HG03571 (cell line): ENCODE data around the gene CTDSP2.
"Not testable (repeated sequence)": the region's sequence is repeated elsewhere in the genome, so short reads cannot be mapped to it uniquely, and the experiment has no call there.

ENCODE experiments used
- ATAC-seq: cut with Tn5 transposase; IDR thresholded peaks from one replicate; pipeline ENCODE4 v1.9.1; 2021; ENCODE audit not compliant: unreplicated experiment

Gene CTDSP2

DNA sequence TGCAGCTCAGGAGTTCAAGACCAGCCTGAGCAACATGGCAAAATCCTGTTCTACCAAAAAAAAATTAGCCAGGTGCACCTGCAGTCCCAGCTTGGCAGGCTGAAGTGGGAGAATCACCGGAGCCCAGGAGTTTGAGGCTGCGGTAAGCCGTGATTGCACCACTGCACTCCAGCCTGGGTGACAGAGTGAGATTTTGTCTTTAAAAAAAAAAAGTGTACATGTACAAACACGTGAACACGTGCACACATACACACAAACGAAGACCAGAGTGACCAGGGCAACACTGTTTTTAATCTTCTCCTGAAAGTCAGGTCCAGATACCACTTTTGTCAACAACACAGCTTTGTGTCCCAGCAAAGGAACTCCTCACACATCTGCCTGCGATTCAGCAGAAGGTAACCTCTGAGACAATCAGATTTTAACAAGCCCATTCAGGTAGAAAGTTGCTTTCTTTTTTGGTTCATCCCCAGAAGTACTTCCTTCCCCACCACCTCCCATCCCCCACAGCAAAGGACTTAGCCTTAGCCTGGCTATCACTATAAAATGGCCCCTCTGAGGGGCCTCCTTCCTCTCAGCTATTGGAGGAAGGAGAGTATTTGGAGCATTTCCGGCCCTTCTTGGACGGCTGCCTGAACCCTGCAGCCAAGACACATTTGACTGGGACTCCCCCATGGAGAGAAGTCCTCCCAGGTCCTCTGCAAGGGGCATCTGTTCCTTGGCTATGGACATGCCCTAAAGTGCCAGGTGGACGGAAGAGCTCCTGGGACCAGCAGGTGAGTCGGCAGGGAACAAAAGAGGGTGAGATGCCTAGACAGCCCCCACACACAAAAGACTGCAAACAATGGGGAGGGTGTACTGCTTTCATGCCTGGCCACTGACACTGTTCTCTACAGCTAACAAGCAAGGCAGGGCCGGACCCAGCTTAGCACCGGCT lies 9.8 kb downstream of the CTDSP2 start:
- ATAC-seq = peak; percentile 56

DNA sequence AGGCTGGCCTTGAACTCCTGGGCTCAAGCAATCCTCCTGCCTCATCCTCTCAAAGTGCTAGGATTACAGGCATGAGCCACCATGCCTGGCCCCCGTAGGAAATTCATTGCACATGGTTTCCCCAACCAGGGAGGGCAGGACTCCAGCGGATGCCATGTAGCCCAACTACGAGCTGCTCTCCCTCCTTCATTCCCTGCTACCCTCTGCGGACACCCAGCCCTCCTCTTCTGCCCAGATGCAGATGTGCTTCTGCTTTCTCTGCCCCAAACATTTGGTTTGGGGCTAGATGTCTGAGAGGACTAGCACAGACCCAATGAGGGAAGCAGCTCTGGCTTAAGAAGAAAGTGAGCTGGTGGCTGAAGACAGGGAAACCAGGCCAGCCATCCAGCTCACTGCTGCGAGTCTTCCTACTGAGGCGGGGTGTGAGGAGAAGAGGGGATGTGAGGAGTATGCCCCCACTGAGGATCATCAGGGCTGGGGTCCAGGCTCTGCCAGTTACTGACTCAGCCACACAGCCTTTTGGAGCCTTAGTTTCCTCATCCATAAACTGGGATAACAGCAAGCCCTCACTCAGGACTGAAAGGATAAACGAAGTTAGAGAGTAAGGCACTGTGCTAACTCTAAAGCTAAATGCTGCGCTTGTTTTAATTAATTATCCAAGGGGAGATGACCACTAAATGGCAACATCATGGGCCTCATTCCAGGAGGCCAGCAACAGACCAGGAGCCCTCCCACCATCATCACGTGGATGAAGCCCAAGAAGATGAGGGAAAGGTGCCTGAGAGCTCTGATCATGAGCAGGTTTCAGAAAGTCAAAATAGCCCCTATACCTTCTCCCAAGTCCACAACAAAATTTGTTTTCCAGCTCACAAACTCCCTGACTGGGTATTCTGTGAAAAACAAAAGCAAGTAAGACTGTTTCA lies 10.9 kb downstream of the CTDSP2 start:
- ATAC-seq = no peak

DNA sequence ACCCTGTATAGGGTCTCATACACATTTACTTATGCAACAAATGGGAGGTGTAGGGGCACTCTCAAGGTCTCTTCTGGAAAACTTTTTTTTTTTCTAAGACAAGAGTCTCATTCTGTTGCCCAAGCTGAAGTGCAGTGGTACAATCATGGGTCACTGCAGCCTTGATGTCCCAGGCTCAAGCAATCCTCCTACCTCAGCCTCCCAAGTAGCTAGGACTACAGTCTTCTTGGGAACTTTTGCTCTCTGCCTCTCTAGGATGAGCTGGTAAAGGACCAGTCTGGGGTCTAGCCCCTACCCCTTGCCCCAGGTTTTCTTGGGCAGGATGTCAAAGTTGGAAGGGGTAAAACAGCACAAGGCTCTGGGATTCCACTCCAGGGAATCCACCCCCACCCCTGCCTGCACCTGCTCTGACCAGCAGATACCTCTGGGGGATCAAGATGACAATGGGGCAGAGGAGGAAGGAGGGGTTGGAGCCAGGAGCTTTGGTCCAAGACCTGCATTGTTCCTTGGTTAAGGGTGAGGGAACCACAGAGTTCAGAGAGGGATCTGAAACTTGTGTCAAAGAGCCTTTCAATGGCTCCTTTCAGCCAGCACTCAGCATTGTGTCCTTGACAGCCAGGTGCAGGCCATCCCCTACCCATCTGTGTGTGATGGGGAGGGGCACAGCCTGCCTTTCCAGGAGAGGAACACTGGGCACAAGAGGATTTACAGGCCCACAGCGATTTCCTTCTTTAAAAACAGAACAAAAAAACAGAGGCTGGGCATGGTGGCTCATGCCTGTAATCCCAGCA lies 12.2 kb downstream of the CTDSP2 start:
- ATAC-seq = no peak

DNA sequence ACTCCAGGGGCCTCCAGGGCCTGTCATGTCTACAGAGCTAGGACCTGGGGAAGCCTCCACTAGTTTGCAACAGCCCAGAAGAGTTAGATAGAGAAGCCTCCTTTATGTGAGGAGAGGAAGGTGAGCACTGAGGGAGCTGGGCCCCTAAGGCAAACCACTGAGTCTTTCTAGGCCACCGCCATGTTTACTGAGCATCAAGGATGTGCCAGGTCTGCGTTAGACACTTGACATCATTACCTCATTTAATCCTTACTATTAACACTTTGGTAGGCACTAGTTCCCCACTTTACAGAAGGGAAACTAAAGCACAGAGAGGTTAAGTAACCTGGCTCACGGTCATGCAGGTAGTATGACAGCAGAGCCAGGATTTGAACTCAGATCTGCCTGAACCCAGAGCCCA lies 12.9 kb downstream of the CTDSP2 start:
- no peak for ATAC-seq

DNA sequence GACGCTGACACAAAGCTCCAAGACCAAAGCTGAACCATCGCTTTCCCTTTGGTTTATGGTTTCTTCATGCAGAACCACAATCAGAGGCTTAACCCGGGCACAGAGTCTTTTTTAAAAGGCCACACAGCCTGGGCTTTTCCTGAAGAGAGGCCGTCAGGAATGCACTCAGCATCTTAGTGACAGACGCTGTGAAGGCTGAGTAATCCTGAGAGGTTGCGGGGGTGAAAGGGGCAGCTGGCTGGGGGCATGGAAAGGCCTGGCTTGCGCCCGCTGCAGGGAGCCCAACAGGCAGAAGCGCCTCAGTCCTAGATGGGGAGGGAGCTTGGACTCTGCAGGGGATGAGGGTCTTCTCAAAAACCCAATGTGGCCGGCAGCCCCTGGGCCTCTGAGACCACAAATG lies 13.6 kb downstream of the CTDSP2 start:
- ATAC-seq = no peak

DNA sequence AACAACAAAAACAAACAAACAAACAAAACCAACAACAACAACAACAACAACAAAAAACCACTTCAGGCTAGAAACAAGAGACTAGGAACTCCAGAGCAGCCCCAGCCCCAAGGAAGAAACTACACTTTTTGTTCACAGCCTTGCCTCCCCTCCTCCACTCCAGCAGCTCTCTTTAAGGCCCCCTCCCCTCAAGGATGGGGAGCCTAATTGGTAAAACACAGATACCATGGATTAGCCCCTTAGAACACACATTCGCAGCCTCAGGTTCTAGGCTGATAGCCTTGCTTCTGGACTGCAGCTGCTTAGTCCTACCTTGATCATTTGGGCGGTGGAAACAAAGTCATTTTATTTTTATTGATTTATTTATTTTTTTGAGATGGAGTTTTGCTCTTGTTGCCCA lies 16.1 kb downstream of the CTDSP2 start:
- no peak for ATAC-seq

DNA sequence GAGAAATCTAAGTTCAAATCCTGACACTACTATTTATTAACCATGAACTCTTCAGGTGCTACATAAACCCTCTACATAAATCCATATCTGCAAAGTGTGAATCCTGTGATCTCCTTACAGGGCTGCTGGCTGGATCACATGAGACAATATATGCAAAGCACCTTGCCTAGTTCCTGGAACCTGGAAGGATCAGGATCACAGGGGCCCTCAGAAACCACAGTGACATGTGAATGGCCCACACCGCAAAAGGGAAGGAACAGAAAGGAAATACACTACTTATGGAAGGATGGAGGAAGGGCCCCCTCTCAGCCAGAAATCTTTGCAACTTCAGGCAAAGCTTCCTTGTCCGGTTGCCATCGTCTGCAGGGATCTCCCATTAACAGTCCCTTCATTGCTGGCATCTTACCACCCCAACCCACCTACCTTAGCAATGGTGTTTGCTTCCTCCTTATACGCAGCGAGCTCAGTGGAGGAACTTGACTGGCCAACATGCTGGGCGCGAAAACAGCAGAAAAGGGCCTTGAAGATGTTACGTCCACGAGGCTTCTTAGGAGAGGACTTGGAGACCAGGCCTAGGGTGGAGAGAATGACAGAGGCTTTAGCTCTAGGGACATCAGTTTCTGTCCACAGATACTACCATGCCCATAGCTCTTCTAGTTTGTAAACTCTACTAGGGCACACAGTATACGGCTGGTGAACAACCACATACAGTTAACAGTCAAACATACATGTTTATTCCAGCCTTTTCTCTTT lies 17.3 kb downstream of the CTDSP2 start:
- ATAC-seq = no peak

DNA sequence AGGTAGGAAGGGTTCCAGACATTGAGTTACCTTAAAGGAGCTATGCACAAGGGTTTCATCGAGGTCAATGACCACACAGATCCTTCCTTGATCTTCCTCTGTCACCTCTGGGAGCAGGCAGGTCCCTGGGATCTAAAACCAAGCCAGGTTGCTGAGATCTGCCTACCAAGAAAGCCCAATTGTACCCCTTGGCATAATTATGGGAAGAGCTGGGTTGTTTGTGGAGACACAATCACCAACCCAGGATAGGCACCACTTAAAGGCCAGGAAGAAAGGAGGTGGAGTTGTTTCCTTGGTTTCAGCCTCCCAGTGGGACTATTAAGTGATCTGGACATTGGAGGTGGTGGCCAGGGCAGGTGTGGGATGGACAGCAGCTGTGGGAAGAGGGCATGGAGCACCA lies 19.6 kb downstream of the CTDSP2 start:
- no peak for ATAC-seq

DNA sequence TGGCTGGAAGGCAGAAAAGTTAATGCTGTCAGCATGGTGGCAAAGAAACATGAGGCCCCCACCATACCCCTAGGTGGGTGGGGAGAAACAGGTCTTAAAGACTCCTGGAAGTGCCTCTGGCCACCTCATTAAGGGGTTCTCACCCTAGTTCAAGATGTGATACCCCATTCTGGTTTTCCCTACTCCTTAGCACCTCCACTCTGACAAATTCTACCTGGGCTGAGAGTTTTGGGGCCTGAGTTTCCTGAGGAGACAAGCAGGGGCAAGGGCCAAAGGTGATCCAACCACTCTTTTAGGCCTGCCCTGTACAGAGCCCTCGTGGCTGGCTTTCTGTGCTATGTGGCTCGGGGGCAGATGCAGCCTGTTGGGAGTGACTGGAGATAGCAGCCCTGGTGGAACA lies 20.1 kb downstream of the CTDSP2 start:
- no peak for ATAC-seq

DNA sequence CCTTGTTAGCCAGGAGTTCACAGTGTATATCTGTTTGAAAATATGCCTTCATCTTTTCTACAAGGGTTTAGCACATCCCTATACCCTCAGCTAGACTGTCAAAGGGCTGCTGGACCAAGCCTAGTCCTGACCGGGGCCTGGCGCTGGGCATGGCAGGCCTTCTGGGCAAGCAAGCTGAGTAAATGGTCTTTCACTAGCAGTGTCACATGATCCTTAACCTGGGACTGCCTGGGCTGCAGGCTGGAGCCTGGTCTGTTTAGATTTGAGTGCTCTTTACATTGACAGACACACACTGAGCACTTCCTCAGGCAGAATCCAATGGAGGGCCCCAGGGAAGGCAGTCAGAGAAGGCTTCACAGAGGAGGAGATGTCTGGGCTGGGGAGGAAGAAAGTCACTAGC lies 21.1 kb downstream of the CTDSP2 start:
- no peak for ATAC-seq

DNA sequence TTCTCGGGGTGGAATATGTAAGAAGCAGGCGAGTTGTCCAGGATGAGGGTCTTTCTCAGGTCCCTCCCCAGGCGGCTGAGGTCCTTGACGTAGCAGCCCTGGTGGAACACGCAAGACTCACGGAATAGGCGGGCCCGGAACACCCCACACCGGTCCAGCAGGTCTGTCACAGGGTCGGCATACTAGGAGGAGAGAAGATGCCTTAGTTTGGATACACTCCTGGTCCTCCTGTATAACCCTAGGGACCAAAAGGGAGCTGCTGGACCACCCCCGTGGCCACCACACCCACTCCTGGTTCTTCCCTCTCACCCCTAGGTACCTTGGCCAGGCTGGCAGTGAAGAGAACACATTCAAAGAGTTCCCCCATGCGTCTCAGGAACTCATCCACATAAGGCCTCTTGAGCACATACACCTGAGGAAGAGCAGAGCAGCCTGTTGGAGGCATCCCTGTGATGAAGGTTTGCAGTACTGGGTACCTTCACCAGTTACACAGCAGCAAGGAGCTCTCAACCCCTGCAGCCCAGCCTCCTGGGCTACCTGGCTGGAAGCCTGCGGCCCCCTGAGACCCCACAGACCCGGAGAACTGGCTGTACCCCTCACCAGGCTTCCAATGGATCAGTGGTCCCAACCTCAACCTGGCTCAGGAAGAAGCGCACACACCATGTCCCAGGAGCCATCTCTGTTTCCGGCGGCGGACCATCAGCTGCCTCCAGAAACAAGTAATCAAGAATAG lies 22.5 kb downstream of the CTDSP2 start:
- no peak for ATAC-seq

DNA sequence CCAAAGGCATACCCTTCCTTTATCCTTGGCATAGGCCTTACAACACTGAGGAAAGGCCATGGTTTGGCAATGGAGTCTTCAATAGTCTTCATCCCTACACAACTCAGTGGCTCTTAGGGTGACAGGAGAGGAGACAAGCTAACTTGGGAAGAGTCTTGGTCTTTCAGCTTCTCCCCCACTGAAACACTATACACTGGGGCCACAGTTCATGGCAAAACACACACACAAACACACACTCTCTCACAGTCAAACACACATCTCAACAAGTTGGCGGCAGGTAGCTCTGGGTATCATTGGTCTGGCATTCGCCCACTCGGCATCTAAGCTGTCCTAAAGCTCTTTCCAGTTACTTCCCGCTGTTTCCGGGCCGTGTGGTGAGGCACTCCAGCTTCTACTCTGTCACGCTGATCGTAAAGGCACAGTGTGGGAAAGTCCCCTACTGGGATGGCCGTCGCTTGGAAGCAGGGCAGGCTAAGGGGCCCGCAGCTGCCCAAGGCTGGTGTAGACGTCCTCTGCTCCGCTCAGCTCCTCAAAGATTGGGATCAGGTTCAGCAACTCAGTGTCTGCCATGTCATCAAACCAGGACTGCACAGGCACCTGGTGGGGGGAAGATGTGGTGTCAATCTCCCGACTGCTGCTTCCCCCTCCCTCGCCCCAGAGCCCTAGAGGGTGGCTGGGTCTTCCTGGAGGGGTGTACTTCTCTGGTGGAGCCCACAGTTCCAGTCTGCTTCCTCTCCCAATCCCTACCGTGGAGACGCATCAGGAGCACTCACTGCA lies 23.2 kb downstream of the CTDSP2 start:
- ATAC-seq = no peak

DNA sequence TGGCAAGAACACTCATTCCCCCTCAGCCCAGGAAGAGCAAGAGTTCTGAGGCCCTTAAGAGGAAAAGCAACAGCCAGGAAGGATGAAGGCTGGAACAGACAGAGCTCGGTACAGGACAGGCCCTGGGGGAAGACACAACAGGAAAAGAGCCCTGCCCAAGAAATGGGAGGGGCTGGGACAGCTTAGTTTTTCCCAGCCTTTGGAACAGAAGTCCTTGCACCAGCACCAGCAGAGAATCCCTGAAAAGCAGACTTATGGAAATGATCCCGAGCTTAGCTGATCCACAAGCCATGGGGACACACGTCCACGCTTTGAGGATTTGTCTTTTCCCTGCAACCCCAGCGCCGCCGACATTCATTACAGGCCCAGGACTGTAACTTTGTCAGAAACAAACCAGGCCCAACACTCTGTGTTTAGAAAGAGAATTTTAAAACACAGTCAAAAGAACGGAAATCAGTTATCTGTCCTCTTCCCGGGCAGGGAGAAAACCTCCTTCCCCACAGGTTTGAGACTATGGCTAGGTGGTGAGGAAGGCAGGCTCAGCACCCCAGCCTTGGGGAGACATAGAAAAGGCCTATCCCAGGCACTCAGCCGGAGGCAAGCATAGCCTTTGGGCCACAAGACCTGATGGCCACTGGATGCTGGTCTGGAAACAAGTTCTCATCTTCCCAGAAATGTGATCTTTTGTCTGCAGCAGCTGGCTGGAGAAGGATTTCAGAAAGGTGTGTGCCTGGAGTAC lies 24.0 kb downstream of the CTDSP2 start:
- no peak for ATAC-seq

DNA sequence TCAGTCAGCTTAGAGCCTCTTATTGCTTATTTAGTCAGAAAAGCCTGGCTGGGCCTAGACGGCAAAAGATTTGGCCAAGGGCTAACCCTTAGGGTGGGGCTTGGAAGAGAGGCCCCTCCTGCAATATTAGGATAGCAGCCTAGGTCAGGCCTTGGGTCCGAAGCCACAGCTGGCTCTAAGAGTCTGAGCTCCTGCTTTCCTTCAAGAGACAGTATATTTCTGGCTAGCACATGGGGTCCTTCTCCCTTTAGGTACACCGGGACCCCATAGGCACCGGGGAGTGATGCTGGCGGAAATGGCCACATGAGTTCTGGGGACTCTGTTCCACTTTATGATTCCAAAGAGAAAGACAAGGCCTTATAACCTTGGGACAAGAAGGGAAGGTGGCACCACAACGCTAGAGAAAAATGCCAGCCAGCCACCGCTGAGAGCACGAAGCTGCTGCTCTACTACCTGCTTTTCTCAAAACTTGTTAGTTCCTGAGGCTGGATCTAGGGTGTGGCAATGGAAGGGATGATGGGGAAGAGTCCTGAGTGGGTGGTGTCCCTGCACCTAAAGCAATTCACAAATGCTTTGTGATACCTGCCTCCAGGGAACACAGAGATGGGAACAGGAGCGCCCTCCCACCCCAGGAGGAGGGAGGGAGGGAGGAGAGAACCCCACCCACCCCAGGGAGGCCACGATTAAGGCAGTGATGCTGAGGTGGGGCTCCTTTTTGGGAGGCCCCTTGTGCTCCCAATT lies 24.9 kb downstream of the CTDSP2 start:
- no peak for ATAC-seq

DNA sequence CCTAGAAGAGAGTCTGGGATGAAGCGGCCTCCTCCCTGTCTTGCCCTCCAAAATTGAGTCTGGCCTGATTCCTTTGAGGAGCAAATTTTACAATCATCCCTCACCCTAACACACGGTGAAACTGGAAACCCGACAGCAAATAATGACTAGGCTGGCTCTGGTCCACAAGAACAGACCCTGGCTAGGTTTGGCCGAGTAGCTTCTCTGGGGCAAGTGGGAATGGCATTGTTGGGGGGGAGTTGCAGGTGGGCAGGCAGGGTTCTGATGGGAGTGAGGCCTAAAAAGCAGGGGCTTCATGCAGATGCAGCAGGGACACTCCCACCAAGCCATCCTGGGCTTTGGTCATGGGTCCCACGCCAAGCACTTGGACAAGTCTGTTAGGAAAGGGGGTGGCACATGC lies 25.5 kb downstream of the CTDSP2 start:
- not testable (repeated sequence) for ATAC-seq

DNA sequence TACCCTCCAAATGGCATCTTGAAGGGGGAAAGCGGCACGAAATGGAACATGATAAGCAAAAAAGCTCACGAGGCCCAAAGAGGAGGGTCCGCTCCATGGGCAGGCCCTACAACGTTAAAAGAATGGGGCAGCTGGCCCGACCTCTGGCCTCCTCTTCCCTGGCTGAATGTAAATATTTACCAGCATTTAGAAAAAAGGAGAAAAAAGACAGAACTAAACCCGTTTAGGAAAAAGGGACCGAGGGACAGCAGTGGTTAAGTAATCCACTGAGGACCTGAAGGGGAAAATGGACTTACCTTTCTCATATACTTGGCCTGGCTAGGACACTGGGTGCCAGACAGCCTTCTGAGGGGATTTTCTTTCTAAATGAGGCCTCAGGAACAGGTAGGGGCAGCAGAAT lies 26.4 kb downstream of the CTDSP2 start:
- not testable (repeated sequence) for ATAC-seq

DNA sequence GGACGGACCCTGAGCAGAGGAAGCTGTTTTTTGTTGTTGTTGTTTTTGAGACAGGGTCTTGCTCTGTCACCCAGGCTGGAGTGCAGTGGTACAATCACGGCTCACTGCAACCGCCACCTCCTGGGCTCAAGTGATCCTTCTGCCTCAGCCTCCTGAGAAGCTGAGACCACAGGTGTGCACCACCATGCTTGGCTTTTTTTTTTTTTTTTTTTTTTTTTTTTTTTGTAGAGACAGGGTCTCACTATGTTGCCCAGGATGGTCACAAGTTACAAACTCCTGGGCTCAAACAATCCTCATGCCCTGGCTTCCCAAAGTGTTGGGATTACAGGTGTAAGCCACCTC lies 28.6 kb downstream of the CTDSP2 start:
- not testable (repeated sequence) for ATAC-seq
